Activated T-cell treated with anti-CD3 and anti-CD28 coated beads, Interleukin-2, amount 50 U/mL, for 4 hours (primary cell): ENCODE measurements around the gene RS1. TPM values are rescaled to one million over a fixed set of nuclear protein-coding genes. Genes with fewer than 3 reads are reported as not detected.
A peak's percentile ranks its signal among the peaks of the same experiment; 100 is the strongest.

ENCODE experiments used
- ATAC-seq, 2 donors: fragments of 200-7000 bp; cut with Tn5 transposase; one replicate each; pipeline ENCODE4 v1.10.0; 2021
- DNase-seq: peaks from one replicate; pipeline ENCODE4 v3.0.0-alpha.2; 2020
- H3K27me3 Mint-ChIP-seq: one replicate; pipeline ENCODE4 v1.8.0; 2021; ENCODE audit warnings: low read depth, mixed read lengths
- H3K36me3 Mint-ChIP-seq: one replicate; pipeline ENCODE4 v1.8.0; 2022; ENCODE audit warnings: mixed read lengths; ENCODE audit not compliant: insufficient read depth
- H3K4me1 Mint-ChIP-seq: one replicate; pipeline ENCODE4 v1.8.0; 2021; ENCODE audit warnings: low read depth, mixed read lengths
- H3K4me3 Mint-ChIP-seq: one replicate; pipeline ENCODE4 v1.8.0; 2021; ENCODE audit warnings: mild to moderate bottlenecking, moderate library complexity, mixed read lengths
- H3K9me3 Mint-ChIP-seq: one replicate; pipeline ENCODE4 v1.8.0; 2021; ENCODE audit warnings: mixed read lengths
- total RNA-seq, 3 donors: library from RNA; stranded (reverse); gene quantifications; one replicate each; pipeline ENCODE4 v1.2.1, GENCODE V29; 2021

Gene RS1
- total RNA-seq, 3 donors from 2014 or later: not detected

GRCh38 chrX:18681996-18682395 is 10.1 kb upstream of the RS1 start:
- ATAC-seq (no peak), DNase-seq (no peak)
- no peaks in the 10 kb centered on the region for H3K27me3 Mint-ChIP-seq
- peaks cover 3% of the 10 kb centered on the region for H3K4me1 Mint-ChIP-seq
- no peaks in the 10 kb centered on the region for H3K36me3 Mint-ChIP-seq
- no peak overlapping the region for H3K4me3 Mint-ChIP-seq
- H3K9me3 Mint-ChIP-seq: no peaks in the 10 kb centered on the region

GRCh38 chrX:18677161-18677869 is 5.4 kb upstream of the RS1 start:
- no peak overlapping the region for H3K4me3 Mint-ChIP-seq
- no peak for ATAC-seq
- no peaks in the 10 kb centered on the region for H3K27me3 Mint-ChIP-seq

GRCh38 chrX:18676470-18676869 is 4.6 kb upstream of the RS1 start:
- H3K9me3 Mint-ChIP-seq: no peaks in the 10 kb centered on the region
- ATAC-seq: no peak
- no peaks in the 10 kb centered on the region for H3K27me3 Mint-ChIP-seq
- DNase-seq: no peak
- H3K36me3 Mint-ChIP-seq: no peaks in the 10 kb centered on the region
- H3K4me1 Mint-ChIP-seq: peaks cover 9% of the 10 kb centered on the region
- no peak overlapping the region for H3K4me3 Mint-ChIP-seq

More at GRCh38 chrX:18677161-18677869, 5.4 kb upstream of the RS1 start:
- Mint-ChIP-seq H3K9me3 (no peaks in the 10 kb centered on the region), H3K36me3 (no peaks in the 10 kb centered on the region), H3K4me1 (peaks cover 9% of the 10 kb centered on the region)
- DNase-seq: no peak

GRCh38 chrX:18676050-18676449 is 4.1 kb upstream of the RS1 start:
- no peaks in the 10 kb centered on the region for H3K36me3 Mint-ChIP-seq
- H3K9me3 Mint-ChIP-seq: no peaks in the 10 kb centered on the region
- peak overlapping the region; percentile 54 for H3K4me3 Mint-ChIP-seq
- DNase-seq (no peak), ATAC-seq (no peak)
- H3K27me3 Mint-ChIP-seq: no peaks in the 10 kb centered on the region
- H3K4me1 Mint-ChIP-seq: peaks cover 9% of the 10 kb centered on the region

- DNase-seq: peak; percentile 73
- ATAC-seq: peak; percentile 83 to 89
- H3K4me3 Mint-ChIP-seq: peak overlapping the region; percentile 75
- H3K9me3 Mint-ChIP-seq: no peaks in the 10 kb centered on the region
- H3K36me3 Mint-ChIP-seq: no peaks in the 10 kb centered on the region
- no peaks in the 10 kb centered on the region for H3K27me3 Mint-ChIP-seq
- H3K4me1 Mint-ChIP-seq: peaks cover 9% of the 10 kb centered on the region
Measured at GRCh38 chrX:18674788-18675735, 3.2 kb upstream of the RS1 start.

GRCh38 chrX:18674417-18674787 is 2.5 kb upstream of the RS1 start:
- DNase-seq: no peak
- H3K27me3 Mint-ChIP-seq: no peaks in the 10 kb centered on the region
- ATAC-seq: no peak
- peaks cover 9% of the 10 kb centered on the region for H3K4me1 Mint-ChIP-seq
- no peaks in the 10 kb centered on the region for H3K36me3 Mint-ChIP-seq
- no peaks in the 10 kb centered on the region for H3K9me3 Mint-ChIP-seq
- H3K4me3 Mint-ChIP-seq: peak overlapping the region; percentile 75

GRCh38 chrX:18668071-18668835 is 3.7 kb downstream of the RS1 start:
- Mint-ChIP-seq H3K4me3 (peak overlapping the region; percentile 46), H3K36me3 (no peaks in the 10 kb centered on the region), H3K4me1 (peaks cover 8% of the 10 kb centered on the region), H3K9me3 (no peaks in the 10 kb centered on the region), H3K27me3 (no peaks in the 10 kb centered on the region)
- no peak for DNase-seq
- no peak for ATAC-seq

GRCh38 chrX:18666614-18667013 is 5.3 kb downstream of the RS1 start:
- DNase-seq (no peak), ATAC-seq (no peak)
- H3K27me3 Mint-ChIP-seq: no peaks in the 10 kb centered on the region
- H3K4me1 Mint-ChIP-seq: peaks cover 6% of the 10 kb centered on the region
- H3K9me3 Mint-ChIP-seq: no peaks in the 10 kb centered on the region
- H3K36me3 Mint-ChIP-seq: no peaks in the 10 kb centered on the region
- H3K4me3 Mint-ChIP-seq: no peak overlapping the region

- Mint-ChIP-seq H3K36me3 (no peaks in the 10 kb centered on the region), H3K27me3 (no peaks in the 10 kb centered on the region), H3K4me1 (peaks cover 6% of the 10 kb centered on the region), H3K9me3 (no peaks in the 10 kb centered on the region), H3K4me3 (no peak overlapping the region)
- DNase-seq (no peak), ATAC-seq (no peak)
Measured at GRCh38 chrX:18664947-18665346, 7.0 kb downstream of the RS1 start.

- no peaks in the 10 kb centered on the region for H3K4me1 Mint-ChIP-seq
- no peak for DNase-seq
- ATAC-seq: no peak
- no peaks in the 10 kb centered on the region for H3K9me3 Mint-ChIP-seq
- H3K36me3 Mint-ChIP-seq: no peaks in the 10 kb centered on the region
- no peak overlapping the region for H3K4me3 Mint-ChIP-seq
- H3K27me3 Mint-ChIP-seq: no peaks in the 10 kb centered on the region
Measured at GRCh38 chrX:18661273-18661672, 10.6 kb downstream of the RS1 start.

GRCh38 chrX:18654875-18655836 is 16.8 kb downstream of the RS1 start:
- Mint-ChIP-seq H3K9me3 (no peaks in the 10 kb centered on the region), H3K4me3 (no peak overlapping the region), H3K27me3 (no peaks in the 10 kb centered on the region), H3K4me1 (no peaks in the 10 kb centered on the region), H3K36me3 (no peaks in the 10 kb centered on the region)
- ATAC-seq: no peak
- DNase-seq: no peak

- H3K36me3 Mint-ChIP-seq: no peaks in the 10 kb centered on the region
- H3K4me3 Mint-ChIP-seq: no peak overlapping the region
- no peaks in the 10 kb centered on the region for H3K9me3 Mint-ChIP-seq
- no peaks in the 10 kb centered on the region for H3K27me3 Mint-ChIP-seq
- ATAC-seq (no peak), DNase-seq (no peak)
- no peaks in the 10 kb centered on the region for H3K4me1 Mint-ChIP-seq
Measured at GRCh38 chrX:18652636-18653035, 19.3 kb downstream of the RS1 start.

GRCh38 chrX:18650662-18651061 is 21.2 kb downstream of the RS1 start:
- DNase-seq: no peak
- H3K9me3 Mint-ChIP-seq: no peaks in the 10 kb centered on the region
- no peaks in the 10 kb centered on the region for H3K4me1 Mint-ChIP-seq
- no peak overlapping the region for H3K4me3 Mint-ChIP-seq
- no peaks in the 10 kb centered on the region for H3K27me3 Mint-ChIP-seq
- no peaks in the 10 kb centered on the region for H3K36me3 Mint-ChIP-seq
- no peak for ATAC-seq
